GM12872 (cell line): Measurements from ENCODE around the gene ZNF81.

Experiments
- TF ChIP-seq, protein P1 (sequence below): IDR thresholded peaks from 3 replicates; pipeline ENCODE4 v1.5.1; 2011; ENCODE audit warnings: low read depth, mild to moderate bottlenecking, low read length, moderate library complexity; ENCODE audit not compliant: insufficient read depth

The ZNF81 gene

DNA sequence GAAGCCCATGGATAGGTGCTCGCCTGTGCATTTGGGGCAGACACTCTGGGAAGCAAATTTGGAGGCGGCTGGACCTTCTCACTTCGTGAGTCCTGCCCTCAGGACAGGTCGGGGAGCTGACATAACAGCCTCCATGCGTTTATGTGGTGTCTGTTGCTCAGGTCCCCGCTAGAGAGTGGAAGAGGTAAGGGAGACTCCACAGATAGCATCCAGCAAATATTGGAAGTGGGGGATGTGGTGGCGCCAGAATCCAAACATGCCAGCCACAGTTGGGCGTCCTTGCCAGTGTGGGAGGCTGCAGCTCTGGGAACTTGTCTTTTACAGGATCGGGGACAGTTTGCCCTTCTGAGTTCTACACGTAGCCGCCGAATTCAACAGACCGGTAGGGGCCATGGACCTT, 119.3 kb downstream of the ZNF81 start:
- TF ChIP-seq, protein P1, sequence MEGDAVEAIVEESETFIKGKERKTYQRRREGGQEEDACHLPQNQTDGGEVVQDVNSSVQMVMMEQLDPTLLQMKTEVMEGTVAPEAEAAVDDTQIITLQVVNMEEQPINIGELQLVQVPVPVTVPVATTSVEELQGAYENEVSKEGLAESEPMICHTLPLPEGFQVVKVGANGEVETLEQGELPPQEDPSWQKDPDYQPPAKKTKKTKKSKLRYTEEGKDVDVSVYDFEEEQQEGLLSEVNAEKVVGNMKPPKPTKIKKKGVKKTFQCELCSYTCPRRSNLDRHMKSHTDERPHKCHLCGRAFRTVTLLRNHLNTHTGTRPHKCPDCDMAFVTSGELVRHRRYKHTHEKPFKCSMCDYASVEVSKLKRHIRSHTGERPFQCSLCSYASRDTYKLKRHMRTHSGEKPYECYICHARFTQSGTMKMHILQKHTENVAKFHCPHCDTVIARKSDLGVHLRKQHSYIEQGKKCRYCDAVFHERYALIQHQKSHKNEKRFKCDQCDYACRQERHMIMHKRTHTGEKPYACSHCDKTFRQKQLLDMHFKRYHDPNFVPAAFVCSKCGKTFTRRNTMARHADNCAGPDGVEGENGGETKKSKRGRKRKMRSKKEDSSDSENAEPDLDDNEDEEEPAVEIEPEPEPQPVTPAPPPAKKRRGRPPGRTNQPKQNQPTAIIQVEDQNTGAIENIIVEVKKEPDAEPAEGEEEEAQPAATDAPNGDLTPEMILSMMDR, result no peak

- TF ChIP-seq, protein P1, result peak; percentile 19; the same call in 1 of the 3 replicates
Measured at GRCh38 chrX:47958761-47959342, 122.2 kb downstream of the ZNF81 start.

- TF ChIP-seq, protein P1, result no peak
Measured at GRCh38 chrX:47960406-47960805, 123.7 kb downstream of the ZNF81 start.
